Left ventricle myocardium inferior (tissue), 1 donor: ENCODE results near the gene IGF1R. TPM values are rescaled to one million over a fixed set of nuclear protein-coding genes. Genes with fewer than 3 reads are reported as not detected.
A peak's percentile ranks its signal among the peaks of the same experiment; 100 is the strongest.

Source experiments
- DNase-seq: peaks from one replicate; pipeline ENCODE4 v3.0.0-alpha.2; 2020
- H3K27ac ChIP-seq: fragments of 200-600 bp; replicated peaks from 2 replicates; pipeline ENCODE4 v1.8.0; 2021
- H3K27me3 ChIP-seq: fragments of 200-600 bp; 2 replicates; pipeline ENCODE4 v1.8.0; 2021; ENCODE audit warnings: low read depth
- H3K36me3 ChIP-seq: fragments of 200-600 bp; 2 replicates; pipeline ENCODE4 v1.8.0; 2021
- H3K4me1 ChIP-seq: fragments of 200-600 bp; 2 replicates; pipeline ENCODE4 v1.8.0; 2021
- H3K4me3 ChIP-seq: fragments of 200-600 bp; 2 replicates; pipeline ENCODE4 v1.8.0; 2021; ENCODE audit warnings: mild to moderate bottlenecking, moderate library complexity
- H3K9me3 ChIP-seq: fragments of 200-600 bp; replicated peaks from 2 replicates; pipeline ENCODE4 v1.8.0; 2021
- intact Hi-C: fragments of 100-400 bp; cut with micrococcal nuclease; formaldehyde crosslinking; loops from one replicate; pipeline ENCODE4 v1.11.0; 2022
- total RNA-seq: library from RNA; stranded (reverse); fragmentation: NEBNext Ultra II Directional; extraction: Animal tissue kit (Norgen Biotek cat#: 25700); gene quantifications from one replicate; pipeline ENCODE4 v1.2.1, GENCODE V29; 2021
- TF ChIP-seq, protein P1 (sequence below): fragments of 200-600 bp; IDR thresholded peaks from 2 replicates; pipeline ENCODE4 v1.8.0; 2021; ENCODE audit warnings: antibody characterized with exemption, mild to moderate bottlenecking, borderline replicate concordance
- donor health status: DM: no; HTN: yes; CAD: no; lungs with severe emphysema.

Gene IGF1R
- total RNA-seq, 1 donor from 2014 or later = 37.2 TPM

GRCh38 chr15:98875309-98875708 is 227.0 kb downstream of the IGF1R start:
- intact Hi-C loops = no loop called here

DNA sequence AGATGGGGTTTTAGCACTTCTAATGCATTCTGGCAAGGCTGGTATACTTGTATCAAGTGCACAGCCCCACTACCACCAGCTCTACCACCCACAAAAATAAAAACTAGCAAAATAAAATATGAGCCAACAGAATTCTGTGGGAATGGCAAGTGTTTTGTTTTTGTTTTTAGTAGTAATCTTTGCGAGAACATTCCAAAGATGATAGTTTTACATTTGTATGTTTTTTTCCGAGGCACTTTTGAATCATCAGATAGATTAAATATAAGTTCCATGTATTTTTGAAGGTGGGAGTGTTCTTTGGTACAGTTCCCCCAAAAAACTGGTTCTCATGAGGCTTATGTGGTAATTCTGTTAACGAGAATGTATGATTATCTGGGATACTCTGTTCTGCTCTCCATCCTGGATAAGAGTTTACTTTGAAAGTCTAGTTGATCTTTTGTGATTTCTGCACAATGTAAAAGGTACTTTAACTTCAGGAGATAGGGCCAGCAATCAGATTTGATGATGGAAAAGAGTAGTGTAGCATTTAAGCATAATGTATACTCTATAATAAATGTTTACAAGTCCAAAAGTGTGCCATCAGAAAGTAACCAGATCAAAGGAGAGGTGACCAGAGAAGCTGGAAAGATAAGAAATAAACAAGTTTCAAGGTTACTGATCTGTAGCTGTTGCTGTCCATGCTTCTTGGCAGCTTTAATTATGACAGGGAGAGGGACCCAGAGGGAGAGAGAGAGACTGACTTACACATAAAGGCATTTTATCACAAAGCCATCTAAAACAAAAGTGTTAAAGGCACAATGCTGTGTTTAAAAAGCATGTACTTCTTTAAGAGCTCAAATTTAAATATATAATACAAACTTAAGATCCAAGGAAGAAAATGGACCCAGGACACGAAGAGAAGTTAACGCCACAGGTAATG is 228.4 kb downstream of the IGF1R start:
- Histone ChIP-seq H3K9me3 (no peaks in the 10 kb centered on the region), H3K4me1 (peaks cover 86% of the 10 kb centered on the region), H3K27ac (peak overlapping the region; percentile 49), H3K36me3 (no peaks in the 10 kb centered on the region), H3K4me3 (no peak overlapping the region), H3K27me3 (no peaks in the 10 kb centered on the region)
- TF ChIP-seq, protein P1, sequence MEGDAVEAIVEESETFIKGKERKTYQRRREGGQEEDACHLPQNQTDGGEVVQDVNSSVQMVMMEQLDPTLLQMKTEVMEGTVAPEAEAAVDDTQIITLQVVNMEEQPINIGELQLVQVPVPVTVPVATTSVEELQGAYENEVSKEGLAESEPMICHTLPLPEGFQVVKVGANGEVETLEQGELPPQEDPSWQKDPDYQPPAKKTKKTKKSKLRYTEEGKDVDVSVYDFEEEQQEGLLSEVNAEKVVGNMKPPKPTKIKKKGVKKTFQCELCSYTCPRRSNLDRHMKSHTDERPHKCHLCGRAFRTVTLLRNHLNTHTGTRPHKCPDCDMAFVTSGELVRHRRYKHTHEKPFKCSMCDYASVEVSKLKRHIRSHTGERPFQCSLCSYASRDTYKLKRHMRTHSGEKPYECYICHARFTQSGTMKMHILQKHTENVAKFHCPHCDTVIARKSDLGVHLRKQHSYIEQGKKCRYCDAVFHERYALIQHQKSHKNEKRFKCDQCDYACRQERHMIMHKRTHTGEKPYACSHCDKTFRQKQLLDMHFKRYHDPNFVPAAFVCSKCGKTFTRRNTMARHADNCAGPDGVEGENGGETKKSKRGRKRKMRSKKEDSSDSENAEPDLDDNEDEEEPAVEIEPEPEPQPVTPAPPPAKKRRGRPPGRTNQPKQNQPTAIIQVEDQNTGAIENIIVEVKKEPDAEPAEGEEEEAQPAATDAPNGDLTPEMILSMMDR = no peak
- DNase-seq = no peak
- intact Hi-C loops = no loop called here

More at GRCh38 chr15:98875309-98875708, 227.0 kb downstream of the IGF1R start:
- no peaks in the 10 kb centered on the region for H3K27me3 ChIP-seq
- DNase-seq = no peak
- H3K4me1 ChIP-seq = peaks cover 86% of the 10 kb centered on the region
- peak overlapping the region; percentile 85 for H3K27ac ChIP-seq
- TF ChIP-seq, protein P1 = no peak
- no peak overlapping the region for H3K4me3 ChIP-seq
- H3K9me3 ChIP-seq = no peaks in the 10 kb centered on the region
- no peaks in the 10 kb centered on the region for H3K36me3 ChIP-seq

DNA sequence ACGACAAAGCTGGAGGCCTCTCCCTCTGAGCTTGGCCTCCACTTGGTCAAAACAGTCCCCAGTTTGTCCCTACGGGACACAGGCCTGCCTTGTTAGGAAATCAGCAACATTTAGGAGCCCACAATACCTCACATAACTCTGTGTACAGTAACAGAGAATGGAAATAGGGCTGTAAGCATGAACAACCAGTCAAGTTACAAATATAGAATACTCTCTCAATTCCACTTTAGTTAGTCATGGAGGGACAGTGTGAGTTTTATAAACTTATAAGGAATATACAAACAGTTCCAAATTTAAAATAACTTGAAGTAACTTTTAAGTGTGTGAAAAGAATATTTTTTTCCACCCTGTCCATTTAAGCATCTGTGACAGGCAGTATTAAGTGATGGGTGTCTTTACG is 229.8 kb downstream of the IGF1R start:
- TF ChIP-seq, protein P1 = no peak
- Histone ChIP-seq H3K27ac (peak overlapping the region; percentile 49), H3K4me1 (peaks cover 92% of the 10 kb centered on the region), H3K4me3 (no peak overlapping the region), H3K27me3 (no peaks in the 10 kb centered on the region), H3K36me3 (no peaks in the 10 kb centered on the region), H3K9me3 (no peaks in the 10 kb centered on the region)
- no peak for DNase-seq
- intact Hi-C loops = no loop called here

DNA sequence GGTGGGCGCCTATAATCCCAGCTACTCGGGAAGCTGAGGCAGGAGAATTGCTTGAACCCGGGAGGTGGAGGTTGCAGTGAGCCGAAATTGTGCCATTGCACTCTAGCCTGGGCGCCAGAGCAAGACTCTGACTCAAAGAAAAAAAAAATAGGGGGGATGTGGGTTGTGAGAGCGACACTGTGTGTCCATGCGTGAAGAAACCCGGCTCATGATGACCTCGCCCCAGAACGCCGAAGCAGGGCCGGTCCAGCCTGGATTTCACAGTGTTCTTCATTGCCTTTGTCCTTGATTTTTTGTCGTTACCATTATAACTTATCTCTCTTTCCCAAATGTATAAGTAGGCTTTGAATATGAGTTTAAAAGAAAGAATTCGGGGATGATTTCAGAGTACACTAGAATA is 230.5 kb downstream of the IGF1R start:
- intact Hi-C loops = no loop called here
- H3K27ac ChIP-seq = peak overlapping the region; percentile 49
- no peaks in the 10 kb centered on the region for H3K36me3 ChIP-seq
- H3K4me1 ChIP-seq = peaks cover 92% of the 10 kb centered on the region
- no peak for DNase-seq
- H3K9me3 ChIP-seq = no peaks in the 10 kb centered on the region
- TF ChIP-seq, protein P1 = no peak
- no peaks in the 10 kb centered on the region for H3K27me3 ChIP-seq
- no peak overlapping the region for H3K4me3 ChIP-seq

- Histone ChIP-seq H3K27me3 (no peaks in the 10 kb centered on the region), H3K27ac (no peak overlapping the region), H3K4me3 (no peak overlapping the region), H3K9me3 (no peaks in the 10 kb centered on the region), H3K36me3 (no peaks in the 10 kb centered on the region), H3K4me1 (peaks cover 78% of the 10 kb centered on the region)
- TF ChIP-seq, protein P1 = peak; percentile 68
- intact Hi-C loops = no loop called here
- no peak for DNase-seq
Observed at GRCh38 chr15:98881526-98882520, 233.5 kb downstream of the IGF1R start.
